Liver (tissue), 9 donors: Measurements from ENCODE around the gene RFPL2. TPM values are rescaled to one million over a fixed set of nuclear protein-coding genes. Genes with fewer than 3 reads are reported as not detected.

Source experiments
- DNase-seq: peaks from one replicate; pipeline ENCODE4 v3.0.0-alpha.2; 2017; ENCODE audit warnings: low spot score
- H3K27ac ChIP-seq, 2 donors: one replicate each; pipeline ENCODE4 v1.7.0; 2013; ENCODE audit warnings: inconsistent platforms in 2 of 2, low read length in 2 of 2, control low read depth in 1 of 2, low read depth in 1 of 2, mild to moderate bottlenecking in 1 of 2
- H3K27me3 ChIP-seq, 4 donors: one replicate each; pipeline versions ENCODE4 v1.6.1 to v1.7.0; 2013; ENCODE audit warnings: low read length in 3 of 4, inconsistent platforms in 1 of 4, mild to moderate bottlenecking in 1 of 4, moderate library complexity in 1 of 4; ENCODE audit not compliant: control insufficient read depth in 4 of 4, insufficient read depth in 4 of 4
- H3K36me3 ChIP-seq, 4 donors: one replicate each; pipeline versions ENCODE4 v1.6.1 to v1.7.0; 2013; ENCODE audit warnings: low read length in 3 of 4, mild to moderate bottlenecking in 3 of 4, low read depth in 1 of 4, moderate library complexity in 1 of 4; ENCODE audit not compliant: control insufficient read depth in 4 of 4, insufficient read depth in 3 of 4
- H3K4me1 ChIP-seq, 4 donors: one replicate each; pipeline versions ENCODE4 v1.6.1 to v1.7.0; 2013; ENCODE audit warnings: low read length in 3 of 4, mild to moderate bottlenecking in 3 of 4, moderate library complexity in 1 of 4; ENCODE audit not compliant: control insufficient read depth in 4 of 4, insufficient read depth in 4 of 4
- H3K4me3 ChIP-seq, 3 donors: one replicate each; pipeline versions ENCODE4 v1.6.1 to v1.7.0; 2013; ENCODE audit warnings: low read length in 3 of 3, control low read depth in 1 of 3, low read depth in 1 of 3, mild to moderate bottlenecking in 1 of 3
- H3K9ac ChIP-seq, 2 donors: one replicate each; pipeline ENCODE4 v1.7.0; 2013; ENCODE audit warnings: low read length in 2 of 2, mild to moderate bottlenecking in 2 of 2, moderate library complexity in 2 of 2, control low read depth in 1 of 2, low read depth in 1 of 2
- H3K9me3 ChIP-seq, 4 donors: one replicate each; pipeline versions ENCODE4 v1.6.1 to v1.7.0; 2013; ENCODE audit warnings: low read length in 3 of 4; ENCODE audit not compliant: control insufficient read depth in 4 of 4
- EGR1 ChIP-seq, 2 donors: IDR thresholded peaks; 2 replicates each; pipeline ENCODE4 v1.6.1; 2016 to 2018; ENCODE audit warnings: antibody characterized with exemption in 2 of 2, low read depth in 2 of 2
- FOXA2 ChIP-seq: IDR thresholded peaks from 2 replicates; pipeline ENCODE4 v1.6.1; 2016; ENCODE audit warnings: antibody characterized with exemption
- HNF4A ChIP-seq, 2 donors: conservative IDR thresholded peaks; 2 replicates each; pipeline ENCODE4 v1.6.1; 2016; ENCODE audit warnings: antibody characterized with exemption in 2 of 2, mild to moderate bottlenecking in 2 of 2
- RAD21 ChIP-seq, 2 donors: IDR thresholded peaks; 2 replicates each; pipeline ENCODE4 v1.6.1; 2016; ENCODE audit warnings: antibody characterized with exemption in 2 of 2, mild to moderate bottlenecking in 2 of 2
- RXRA ChIP-seq, 2 donors: IDR thresholded peaks; 2 replicates each; pipeline ENCODE4 v1.6.1; 2017 to 2018; ENCODE audit warnings: antibody characterized with exemption in 2 of 2, mild to moderate bottlenecking in 1 of 2
- SP1 ChIP-seq: IDR thresholded peaks from 2 replicates; pipeline ENCODE4 v1.6.1; 2018; ENCODE audit warnings: antibody characterized with exemption, mild to moderate bottlenecking
- YY1 ChIP-seq: IDR thresholded peaks from 2 replicates; pipeline ENCODE4 v1.6.1; 2016; ENCODE audit warnings: antibody characterized with exemption, mild to moderate bottlenecking
- WGBS: extraction: QIAGEN DNeasy Blood & Tissue Kit; methylation state at CpG from one replicate; pipeline ENCODE4 v1.1.7; 2013; 5-methylcytosine and 5-hydroxymethylcytosine counted together
- polyA plus RNA-seq, 2 donors: library from polyadenylated mRNA; stranded (reverse) in 1 of 2; unstranded in 1 of 2; fragments of 200-250 nt in 1 of 2; fragments of >200 nt in 1 of 2; fragmentation: Nextera tagmentation in 1 of 2; extraction: Ambion mirVana in 1 of 2; gene quantifications; one replicate each; pipeline versions ENCODE4 v1.2.1 to v1.2.3, GENCODE V29; 2013 to 2015
- total RNA-seq, 2 donors: library from RNA; depleted of rRNA; stranded (reverse); fragments of >200 nt; gene quantifications; one replicate each; pipeline ENCODE4 v1.2.3, GENCODE V29; 2014
- TF ChIP-seq, protein P1 (sequence below): IDR thresholded peaks from 2 replicates; pipeline ENCODE4 v1.6.1; 2016; ENCODE audit warnings: antibody characterized with exemption, mild to moderate bottlenecking
- TF ChIP-seq, protein P2 (sequence below): IDR thresholded peaks from 2 replicates; pipeline ENCODE4 v1.6.1; 2016; ENCODE audit warnings: antibody characterized with exemption
- TF ChIP-seq, protein P3 (sequence below): fragments of 150-350 bp; IDR thresholded peaks from 2 replicates; pipeline ENCODE4 v1.5.1; 2017; ENCODE audit warnings: improper control_type of control experiment, low read depth, low read length; ENCODE audit not compliant: missing input control
- donor health status: healthy.
- donor health status: healthy.
- donor health status: healthy.
- donor health status: healthy.
- donor health status: healthy.

The RFPL2 gene
- total RNA-seq = under 1 TPM; under 0.01 to 0.98 TPM
- under 1 TPM in 1 of 2 donors, not detected in 1; 0.07 TPM for polyA plus RNA-seq

DNA sequence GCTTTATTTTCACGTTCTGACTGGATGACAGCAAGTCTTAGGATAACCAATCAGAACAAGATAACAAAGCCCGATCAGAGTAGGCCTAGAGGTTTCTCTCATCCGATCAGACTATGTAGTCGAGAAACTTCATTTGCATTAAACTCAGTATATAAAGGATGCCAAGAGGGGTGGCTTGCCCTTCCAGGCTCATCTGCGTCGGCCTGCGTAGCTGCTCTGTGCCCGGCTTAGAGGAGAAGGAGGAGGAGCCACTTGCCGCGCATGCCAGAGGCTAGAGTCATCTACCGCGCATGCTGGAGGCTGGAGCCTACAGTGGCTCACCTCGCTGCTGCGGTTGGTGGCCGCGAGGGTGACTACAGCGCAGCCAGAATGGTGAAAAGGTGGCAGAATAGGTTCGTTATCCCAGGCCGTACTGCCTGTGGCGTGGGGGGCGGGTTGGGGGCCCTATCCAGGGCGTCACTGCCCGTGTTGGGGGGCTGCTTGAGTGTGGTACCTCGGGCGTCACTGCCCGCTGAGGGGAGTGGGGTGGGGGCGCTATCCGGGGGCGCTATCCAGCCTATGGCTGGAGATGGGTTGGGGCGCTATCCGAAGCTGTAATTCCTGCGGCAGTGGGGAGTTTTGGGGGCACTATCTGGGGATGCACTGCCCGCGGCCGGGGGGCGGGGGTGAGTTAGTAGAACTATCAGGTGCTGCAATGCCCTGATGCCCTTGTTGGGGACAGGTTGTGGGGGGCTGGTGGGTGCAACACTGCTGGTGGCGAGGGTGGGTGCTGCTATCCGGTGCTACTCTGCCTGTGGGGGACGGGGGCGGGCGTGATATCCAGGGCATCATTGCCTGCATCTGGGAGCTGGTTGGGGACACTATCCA lies at the start of gene RFPL2:
RFPL2 (minus strand) TSS at position 218 of the 867 bp plus-strand sequence. CDS start 2,622 bp downstream, outside the sequence.
- peak within 1 kb of the TSS in 1 of 3 donors; percentile 26 for H3K4me3 ChIP-seq
- 75% methylated on average over 41 of the region's 41 CpGs for WGBS
- DNase-seq = no peak
- peak within 1 kb of the TSS in 1 of 2 donors; percentile 35 for H3K27ac ChIP-seq
- no peaks in the 10 kb centered on the region for H3K9me3 ChIP-seq
- H3K9ac ChIP-seq = peak within 1 kb of the TSS in 1 of 2 donors; percentile 24
- no peaks in the 10 kb centered on the region for H3K27me3 ChIP-seq
- TF ChIP-seq SP1 (no peak), FOXA2 (no peak), HNF4A (conservative IDR thresholded peaks at IDR 0.05) (no peak), EGR1 (IDR thresholded peaks at IDR 0.05; ENCODE audit: low read depth in 2 of 2) (no peak)
- TF ChIP-seq, protein P1, sequence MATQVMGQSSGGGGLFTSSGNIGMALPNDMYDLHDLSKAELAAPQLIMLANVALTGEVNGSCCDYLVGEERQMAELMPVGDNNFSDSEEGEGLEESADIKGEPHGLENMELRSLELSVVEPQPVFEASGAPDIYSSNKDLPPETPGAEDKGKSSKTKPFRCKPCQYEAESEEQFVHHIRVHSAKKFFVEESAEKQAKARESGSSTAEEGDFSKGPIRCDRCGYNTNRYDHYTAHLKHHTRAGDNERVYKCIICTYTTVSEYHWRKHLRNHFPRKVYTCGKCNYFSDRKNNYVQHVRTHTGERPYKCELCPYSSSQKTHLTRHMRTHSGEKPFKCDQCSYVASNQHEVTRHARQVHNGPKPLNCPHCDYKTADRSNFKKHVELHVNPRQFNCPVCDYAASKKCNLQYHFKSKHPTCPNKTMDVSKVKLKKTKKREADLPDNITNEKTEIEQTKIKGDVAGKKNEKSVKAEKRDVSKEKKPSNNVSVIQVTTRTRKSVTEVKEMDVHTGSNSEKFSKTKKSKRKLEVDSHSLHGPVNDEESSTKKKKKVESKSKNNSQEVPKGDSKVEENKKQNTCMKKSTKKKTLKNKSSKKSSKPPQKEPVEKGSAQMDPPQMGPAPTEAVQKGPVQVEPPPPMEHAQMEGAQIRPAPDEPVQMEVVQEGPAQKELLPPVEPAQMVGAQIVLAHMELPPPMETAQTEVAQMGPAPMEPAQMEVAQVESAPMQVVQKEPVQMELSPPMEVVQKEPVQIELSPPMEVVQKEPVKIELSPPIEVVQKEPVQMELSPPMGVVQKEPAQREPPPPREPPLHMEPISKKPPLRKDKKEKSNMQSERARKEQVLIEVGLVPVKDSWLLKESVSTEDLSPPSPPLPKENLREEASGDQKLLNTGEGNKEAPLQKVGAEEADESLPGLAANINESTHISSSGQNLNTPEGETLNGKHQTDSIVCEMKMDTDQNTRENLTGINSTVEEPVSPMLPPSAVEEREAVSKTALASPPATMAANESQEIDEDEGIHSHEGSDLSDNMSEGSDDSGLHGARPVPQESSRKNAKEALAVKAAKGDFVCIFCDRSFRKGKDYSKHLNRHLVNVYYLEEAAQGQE = peak; percentile 3
- TF ChIP-seq, protein P2, sequence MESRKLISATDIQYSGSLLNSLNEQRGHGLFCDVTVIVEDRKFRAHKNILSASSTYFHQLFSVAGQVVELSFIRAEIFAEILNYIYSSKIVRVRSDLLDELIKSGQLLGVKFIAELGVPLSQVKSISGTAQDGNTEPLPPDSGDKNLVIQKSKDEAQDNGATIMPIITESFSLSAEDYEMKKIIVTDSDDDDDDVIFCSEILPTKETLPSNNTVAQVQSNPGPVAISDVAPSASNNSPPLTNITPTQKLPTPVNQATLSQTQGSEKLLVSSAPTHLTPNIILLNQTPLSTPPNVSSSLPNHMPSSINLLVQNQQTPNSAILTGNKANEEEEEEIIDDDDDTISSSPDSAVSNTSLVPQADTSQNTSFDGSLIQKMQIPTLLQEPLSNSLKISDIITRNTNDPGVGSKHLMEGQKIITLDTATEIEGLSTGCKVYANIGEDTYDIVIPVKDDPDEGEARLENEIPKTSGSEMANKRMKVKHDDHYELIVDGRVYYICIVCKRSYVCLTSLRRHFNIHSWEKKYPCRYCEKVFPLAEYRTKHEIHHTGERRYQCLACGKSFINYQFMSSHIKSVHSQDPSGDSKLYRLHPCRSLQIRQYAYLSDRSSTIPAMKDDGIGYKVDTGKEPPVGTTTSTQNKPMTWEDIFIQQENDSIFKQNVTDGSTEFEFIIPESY = no peak
- TF ChIP-seq, protein P3, sequence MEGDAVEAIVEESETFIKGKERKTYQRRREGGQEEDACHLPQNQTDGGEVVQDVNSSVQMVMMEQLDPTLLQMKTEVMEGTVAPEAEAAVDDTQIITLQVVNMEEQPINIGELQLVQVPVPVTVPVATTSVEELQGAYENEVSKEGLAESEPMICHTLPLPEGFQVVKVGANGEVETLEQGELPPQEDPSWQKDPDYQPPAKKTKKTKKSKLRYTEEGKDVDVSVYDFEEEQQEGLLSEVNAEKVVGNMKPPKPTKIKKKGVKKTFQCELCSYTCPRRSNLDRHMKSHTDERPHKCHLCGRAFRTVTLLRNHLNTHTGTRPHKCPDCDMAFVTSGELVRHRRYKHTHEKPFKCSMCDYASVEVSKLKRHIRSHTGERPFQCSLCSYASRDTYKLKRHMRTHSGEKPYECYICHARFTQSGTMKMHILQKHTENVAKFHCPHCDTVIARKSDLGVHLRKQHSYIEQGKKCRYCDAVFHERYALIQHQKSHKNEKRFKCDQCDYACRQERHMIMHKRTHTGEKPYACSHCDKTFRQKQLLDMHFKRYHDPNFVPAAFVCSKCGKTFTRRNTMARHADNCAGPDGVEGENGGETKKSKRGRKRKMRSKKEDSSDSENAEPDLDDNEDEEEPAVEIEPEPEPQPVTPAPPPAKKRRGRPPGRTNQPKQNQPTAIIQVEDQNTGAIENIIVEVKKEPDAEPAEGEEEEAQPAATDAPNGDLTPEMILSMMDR = no peak
- H3K4me1 ChIP-seq = peaks cover 3 to 25% (median 12%) of the 10 kb centered on the region in 4 donors
- no peaks in the 10 kb centered on the region for H3K36me3 ChIP-seq

DNA sequence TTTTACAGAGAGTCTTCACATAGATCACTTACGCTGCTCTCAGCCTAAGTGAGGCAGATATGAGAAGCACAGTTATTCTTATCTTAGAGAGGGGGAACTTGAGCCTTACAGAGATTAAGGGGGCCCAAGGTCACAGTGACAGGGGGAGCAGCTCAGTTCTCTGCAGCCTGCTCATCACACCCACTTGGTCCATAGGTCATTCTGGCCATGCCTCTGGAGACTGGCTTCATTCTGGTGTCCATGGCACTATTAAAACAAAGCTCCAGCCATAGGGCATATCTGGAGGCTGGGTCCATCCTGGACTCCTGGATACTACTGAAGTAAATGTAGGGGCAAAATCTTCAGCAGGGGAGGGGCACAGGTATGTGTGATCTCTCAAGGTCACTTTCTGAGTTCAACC lies 44.4 kb upstream of the RFPL2 start:
- no peak for DNase-seq
- Histone ChIP-seq H3K27me3 (no peaks in the 10 kb centered on the region), H3K4me3 (no peak overlapping the region), H3K36me3 (no peaks in the 10 kb centered on the region), H3K9me3 (no peaks in the 10 kb centered on the region), H3K4me1 (peaks cover 4 to 20% (median 16%) of the 10 kb centered on the region in 4 donors), H3K27ac (no peak overlapping the region), H3K9ac (no peak overlapping the region)
- 96% methylated on average over 1 of the region's 1 CpG for WGBS
- TF ChIP-seq HNF4A (conservative IDR thresholded peaks at IDR 0.05) (peak; percentile 10 to 47), RAD21 (IDR thresholded peaks at IDR 0.05) (no peak), RXRA (IDR thresholded peaks at IDR 0.05) (peak in 1 of 2 donors; percentile 14), YY1 (no peak)
